Pulmonary artery endothelial cell (primary cell): ENCODE measurements around the gene NUCB1. TPM values are rescaled to one million over a fixed set of nuclear protein-coding genes. Genes with fewer than 3 reads are reported as not detected.
"Not testable (repeated sequence)": the region's sequence is repeated elsewhere in the genome, so short reads cannot be mapped to it uniquely, and the experiment has no call there.

Source experiments
- DNase-seq: peaks from one replicate; pipeline ENCODE4 v3.0.0-alpha.2; 2011; ENCODE audit warnings: low read depth, low spot score
- total RNA-seq: library from RNA; depleted of rRNA; stranded (reverse); fragments of >200 nt; gene quantifications from 2 replicates; pipeline ENCODE4 v1.2.3, GENCODE V29; 2014

Gene NUCB1
- total RNA-seq, 1 donor from 2014 or later: 125 TPM

DNA sequence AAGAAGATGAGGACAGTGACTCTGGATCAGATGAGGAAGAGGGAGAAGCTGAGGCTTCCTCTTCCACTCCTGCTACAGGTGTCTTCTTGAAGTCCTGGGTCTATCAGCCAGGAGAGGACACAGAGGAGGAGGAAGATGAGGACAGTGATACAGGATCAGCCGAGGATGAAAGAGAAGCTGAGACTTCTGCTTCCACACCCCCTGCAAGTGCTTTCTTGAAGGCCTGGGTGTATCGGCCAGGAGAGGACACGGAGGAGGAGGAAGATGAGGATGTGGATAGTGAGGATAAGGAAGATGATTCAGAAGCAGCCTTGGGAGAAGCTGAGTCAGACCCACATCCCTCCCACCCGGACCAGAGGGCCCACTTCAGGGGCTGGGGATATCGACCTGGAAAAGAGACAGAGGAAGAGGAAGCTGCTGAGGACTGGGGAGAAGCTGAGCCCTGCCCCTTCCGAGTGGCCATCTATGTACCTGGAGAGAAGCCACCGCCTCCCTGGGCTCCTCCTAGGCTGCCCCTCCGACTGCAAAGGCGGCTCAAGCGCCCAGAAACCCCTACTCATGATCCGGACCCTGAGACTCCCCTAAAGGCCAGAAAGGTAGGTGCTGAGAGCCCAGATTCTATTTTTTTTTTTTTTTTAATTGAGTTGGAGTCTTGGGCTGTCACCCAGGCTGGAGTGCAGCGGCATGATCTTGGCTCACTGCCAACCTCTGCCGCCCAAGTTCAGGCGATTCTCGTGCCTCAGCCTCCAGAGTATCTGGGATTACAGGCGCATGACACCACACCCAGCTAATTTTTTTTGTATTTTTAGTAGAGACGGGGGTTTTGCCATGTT lies 25.6 kb upstream of the NUCB1 start:
- DNase-seq: no peak

DNA sequence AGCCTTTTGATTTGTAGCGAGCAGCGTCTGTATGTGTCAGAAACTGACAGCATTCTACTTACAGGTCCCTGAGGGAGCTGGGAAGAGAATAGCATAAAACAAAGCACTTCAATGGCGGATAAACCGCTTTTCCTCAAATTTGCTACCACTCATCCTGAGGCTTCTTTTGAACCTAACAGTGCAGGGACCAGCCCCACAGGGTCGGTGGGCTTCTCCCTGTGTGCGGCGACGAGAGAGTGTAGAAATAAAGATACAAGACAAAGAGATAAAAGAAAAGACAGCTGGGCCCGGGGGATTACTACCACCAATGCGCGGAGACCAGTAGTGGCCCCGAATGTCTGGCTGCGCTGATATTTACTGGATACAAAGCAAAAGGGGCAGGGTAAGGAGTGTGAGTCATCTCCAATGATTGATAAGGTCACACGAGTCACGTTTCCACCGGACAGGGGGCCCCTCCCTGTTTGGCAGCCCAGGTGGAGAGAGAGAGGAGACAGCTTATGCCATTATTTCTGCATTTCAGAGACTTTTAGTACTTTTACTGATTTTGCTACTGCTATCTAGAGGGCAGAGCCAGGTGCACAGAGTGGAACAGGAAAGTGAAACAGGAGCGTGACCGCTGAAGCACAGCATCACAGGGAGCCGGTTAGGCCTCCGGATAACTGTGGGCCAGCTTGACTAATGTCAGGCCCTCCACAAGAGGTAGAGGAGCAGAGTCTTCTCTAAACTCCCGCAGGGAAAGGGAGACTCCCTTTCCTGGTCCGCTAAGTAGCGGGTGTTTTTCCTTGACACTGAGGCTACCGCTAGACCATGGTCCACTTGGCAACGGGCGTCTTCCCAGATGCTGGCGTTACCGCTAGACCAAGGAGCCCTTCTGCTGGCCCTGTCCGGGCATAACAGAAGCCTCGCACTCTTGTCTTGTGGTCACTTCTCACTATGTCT lies 23.8 kb upstream of the NUCB1 start:
- not testable (repeated sequence) for DNase-seq

DNA sequence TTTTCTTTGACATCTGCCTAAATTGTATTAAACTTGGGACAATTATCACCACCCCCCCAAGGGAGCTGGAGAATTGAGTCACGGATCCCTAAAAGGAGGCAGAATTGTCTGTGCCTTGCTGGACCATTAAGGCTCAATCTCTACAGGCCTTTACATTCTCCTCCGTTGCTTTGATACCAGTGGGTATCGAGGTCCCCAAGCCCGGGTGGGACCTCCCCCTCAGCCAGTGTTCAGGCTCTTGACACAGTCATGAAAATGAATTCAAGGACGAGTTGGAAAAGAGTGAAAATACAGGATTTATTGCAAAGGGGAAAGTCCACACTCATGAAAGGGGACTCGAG lies 22.3 kb upstream of the NUCB1 start:
- DNase-seq: no peak

DNA sequence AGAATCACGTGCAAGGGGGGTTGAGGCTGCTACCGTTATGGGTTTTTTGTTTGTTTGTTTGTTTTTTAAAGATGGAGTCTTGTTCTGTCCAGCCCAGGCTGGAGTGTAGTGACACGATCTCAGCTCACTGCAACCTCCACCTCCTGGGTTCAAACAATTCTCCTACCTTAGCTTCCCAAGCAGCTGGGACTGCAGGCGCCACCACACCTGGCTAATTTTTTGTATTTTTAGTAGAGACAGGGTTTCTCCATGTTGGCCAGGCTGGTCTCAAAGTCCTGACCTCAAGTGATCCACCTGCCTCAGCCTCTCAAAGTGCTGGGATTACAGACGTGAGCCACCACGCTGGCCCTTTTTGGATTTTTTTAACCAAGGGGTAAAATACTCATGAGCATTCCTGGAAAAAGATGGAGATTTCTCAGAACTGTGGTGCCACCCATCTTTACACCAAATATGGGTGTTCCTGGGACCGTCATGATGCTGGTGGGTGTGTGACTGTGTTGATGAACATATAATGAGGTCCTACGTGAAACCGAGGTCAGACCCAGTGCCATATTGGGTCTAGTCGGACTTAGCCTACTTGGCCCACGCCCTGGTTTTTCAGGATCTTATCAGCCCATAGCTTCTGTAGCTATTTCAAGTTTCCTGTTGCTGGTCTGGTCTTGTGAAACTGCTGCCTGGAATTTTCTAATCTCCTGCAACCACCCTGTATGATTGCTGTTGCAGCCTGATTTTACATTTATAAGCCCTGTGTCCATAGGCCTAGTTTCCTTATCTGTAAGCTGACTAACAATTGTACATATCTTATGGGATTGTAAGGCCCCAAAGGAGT lies 21.7 kb upstream of the NUCB1 start:
- peak; percentile 49 for DNase-seq

DNA sequence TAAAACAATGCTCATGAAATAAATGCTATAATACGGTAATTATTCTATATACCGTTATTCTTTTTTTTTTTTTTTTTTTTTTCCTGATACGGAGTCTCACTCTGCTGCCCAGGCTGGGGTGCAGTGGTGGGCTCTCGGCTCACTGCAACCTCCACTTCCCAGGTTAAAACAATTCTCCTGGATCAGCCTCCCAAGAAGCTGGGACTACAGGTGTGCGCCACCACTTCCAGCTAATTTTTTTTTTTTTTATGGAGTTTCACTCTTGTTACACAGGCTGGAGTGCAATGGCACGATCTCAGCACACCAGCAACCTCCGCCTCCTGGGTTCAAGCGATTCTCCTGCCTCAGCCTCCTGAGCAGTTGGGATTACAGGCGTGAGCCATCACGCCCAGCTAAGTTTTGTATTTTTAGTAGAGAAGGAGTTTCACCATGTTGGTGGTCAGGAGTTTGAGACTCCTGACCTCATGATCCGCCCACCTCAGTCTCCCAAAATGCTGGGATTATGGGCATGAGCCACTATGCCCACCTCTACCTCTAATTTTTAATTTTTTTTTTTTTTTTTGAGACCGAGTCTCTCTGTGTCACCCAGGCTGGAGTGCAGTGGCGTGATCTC lies 21.0 kb upstream of the NUCB1 start:
- no peak for DNase-seq

DNA sequence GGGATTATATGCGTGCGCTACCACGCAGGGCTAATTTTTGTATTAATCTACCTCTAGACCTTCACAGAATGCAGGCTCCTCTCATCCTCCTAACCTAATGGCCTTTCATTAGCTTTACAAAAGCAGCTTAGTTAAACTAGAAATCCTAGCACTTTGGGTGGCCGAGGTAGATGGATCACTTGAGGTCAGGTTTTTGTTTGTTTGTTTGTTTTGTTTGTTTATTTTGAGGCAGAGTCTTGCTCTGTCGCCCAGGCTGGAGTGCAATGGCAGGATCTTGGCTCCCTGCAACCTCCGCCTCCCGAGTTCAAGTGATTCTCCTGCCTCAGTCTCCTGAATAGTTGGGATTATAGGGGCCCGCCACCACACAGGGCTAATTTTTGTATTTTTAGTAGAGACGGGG lies 20.4 kb upstream of the NUCB1 start:
- DNase-seq: not testable (repeated sequence)

DNA sequence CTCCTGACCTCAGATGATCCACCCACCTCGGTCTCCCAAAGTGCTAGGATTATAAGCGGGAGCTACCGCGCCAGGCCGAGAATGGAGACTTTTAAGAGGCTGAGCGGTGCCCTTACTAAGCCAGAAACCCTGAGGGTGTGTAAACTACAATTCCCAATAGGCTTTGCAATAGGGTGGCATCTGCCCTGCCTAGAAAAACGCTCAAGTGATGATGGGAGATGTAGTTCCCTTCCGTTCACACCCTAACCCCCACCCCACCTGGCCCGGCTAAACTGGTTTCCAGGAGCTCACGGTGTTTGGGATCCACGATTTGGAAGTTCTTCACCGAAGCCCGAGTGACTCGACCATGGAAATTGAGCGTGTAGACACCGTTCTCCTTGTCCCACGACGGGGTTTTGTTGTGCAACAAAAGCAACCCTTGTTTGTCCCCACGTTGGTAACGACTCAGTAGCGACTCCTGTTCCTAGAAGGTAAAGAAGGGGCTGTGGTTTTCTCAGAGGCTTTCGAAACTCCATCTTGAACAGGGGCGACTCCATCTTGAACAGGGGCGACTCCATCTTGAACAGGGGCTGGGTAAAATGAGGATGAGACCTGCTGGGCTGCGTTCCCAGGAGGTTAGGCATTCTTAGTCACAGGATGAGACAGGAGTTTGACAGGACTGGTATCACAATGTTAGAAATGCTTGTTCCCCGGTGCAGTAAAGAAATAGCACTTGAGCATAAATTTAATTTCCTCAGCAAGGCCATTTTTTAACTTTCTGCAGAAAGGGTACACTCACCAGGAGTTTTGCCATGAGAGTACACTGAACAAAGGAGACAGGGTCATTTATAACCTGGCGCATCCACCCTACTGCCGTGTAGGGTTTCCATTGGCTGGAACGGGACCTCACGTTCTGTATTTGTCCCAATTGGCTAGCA lies 18.1 kb upstream of the NUCB1 start:
- DNase-seq: no peak

DNA sequence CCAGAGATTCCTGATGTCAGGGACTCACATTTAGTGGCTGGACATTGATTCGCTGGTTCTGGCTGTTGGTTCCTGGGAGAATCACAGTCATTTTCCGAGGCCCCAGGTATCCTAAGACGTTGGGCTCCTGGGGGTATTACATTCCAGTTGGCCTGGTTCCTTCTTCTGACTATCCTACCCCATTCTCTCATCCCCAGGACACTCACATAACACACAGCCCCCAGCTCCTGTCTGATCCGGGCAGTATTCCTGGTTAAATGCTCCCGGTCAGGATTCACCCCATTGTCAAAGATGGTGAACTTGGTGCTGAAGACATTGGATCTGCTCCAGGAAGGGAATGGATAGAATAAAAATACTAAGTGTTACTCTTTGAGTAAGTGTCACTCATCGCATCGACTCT lies 16.4 kb upstream of the NUCB1 start:
- DNase-seq: no peak

DNA sequence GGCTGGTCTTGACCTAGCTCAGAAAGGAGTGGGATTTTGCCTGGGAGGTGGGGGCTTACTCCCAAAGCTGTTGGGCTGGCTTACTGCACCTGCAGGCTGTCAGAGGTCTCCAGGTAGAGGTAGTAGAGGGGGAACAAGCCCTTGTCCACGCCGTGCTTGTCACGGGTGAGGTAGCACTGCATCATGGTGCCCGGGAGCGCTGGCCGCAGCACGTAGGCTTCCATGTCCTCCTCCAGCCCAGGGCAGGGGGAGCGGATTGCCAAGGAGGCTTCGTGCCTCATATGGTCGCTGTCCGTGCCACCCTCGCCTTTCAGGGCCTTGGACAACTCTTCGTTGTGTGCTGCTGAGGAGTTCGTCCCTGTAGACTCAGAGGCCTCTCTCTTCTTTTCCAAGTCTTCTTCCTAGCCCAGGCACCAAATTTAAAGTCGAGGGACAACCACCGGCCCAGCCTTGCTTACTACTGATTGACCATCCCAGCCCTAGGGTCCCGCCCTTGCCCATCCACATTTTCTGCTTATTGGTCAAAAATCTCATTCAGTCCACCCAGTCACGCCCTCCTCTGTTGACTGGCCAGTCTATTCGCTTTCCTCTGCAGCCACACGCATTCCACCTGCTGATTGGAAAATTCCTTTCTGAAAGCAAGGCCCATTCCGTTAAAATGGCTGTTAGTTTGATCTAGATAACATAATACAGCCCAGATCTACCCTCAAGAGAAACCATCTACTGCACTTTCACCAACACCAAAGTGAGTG lies 12.1 kb upstream of the NUCB1 start:
- no peak for DNase-seq

DNA sequence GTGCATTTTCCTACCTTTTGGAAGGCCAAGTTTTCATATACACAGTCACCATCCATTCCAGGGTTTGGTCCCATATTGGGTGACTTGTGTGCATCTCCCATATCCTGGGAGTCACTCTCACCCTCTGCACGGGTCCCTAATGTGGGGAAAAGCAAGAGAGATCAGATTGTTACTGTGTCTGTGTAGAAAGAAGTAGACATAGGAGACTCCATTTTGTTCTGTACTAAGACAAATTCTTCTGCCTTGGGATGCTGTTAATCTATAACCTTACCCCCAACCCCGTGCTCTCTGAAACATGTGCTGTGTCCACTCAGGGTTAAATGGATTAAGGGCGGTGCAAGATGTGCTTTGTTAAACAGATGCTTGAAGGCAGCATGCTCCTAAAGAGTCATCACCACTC lies 10.6 kb upstream of the NUCB1 start:
- not testable (repeated sequence) for DNase-seq

DNA sequence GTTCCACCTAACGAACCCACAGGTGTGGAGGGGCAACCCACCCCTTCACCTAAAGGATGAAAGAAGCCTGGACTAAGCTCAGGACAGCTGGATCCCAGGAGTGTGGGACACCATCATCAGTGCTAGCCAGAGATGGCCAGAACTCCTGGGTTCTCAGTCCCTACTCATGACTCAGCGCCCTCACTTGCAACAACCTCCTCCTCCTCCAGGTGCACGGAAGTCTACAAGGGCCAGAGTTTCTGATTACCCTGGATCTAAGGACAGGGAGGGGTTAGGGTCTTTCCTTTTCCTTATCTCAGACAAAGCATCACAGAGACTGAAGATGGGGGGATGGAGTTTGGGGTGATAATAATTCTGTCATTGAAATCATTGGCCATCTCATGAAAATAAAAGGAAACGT lies 9.6 kb upstream of the NUCB1 start:
- no peak for DNase-seq

DNA sequence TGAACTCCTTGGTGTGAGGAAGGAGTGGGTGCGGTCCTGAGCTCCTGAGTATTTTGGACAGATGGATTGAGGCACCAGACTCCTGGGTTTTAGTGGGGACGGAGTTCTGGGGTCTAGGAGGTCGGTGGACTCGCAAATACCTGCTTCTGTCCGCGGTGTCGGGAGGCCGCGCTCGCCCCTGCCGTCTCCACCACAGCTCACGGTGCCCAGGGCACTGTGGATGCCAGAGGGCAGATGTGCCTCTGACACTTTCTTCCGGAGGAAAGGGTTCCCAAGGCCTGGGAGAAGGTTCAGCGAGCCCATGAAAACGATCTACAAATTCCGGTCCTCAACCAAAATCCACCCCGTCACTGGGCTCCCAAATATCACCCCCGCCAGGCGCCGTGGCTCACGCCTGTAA lies 4.9 kb upstream of the NUCB1 start:
- DNase-seq: no peak

DNA sequence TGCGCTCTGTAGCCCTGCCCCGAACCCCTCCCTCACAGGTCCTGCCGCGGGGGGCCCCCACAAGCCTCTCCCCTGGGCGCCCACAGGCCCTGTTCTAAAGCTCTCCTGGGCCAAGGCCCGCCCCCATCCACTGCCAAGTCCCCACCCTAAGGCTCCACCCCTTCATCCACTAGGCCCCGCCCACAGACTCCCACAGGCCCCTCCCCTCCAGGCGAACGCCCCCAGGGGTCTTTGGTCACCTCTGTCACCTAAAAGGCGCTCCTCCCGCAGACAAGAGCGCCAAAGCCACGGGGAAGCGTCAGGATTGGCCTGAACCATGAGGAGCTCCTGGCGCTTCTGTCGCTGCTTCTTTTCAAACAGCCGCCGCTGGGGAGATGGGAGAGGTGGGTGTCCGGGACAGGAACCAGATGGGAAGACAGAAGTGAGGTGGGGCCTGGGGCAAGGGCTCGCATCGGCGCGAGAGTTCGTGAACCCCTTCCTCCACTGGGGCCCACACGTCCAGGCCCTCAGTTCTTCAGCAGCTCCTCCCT lies 3.9 kb upstream of the NUCB1 start:
- no peak for DNase-seq

DNA sequence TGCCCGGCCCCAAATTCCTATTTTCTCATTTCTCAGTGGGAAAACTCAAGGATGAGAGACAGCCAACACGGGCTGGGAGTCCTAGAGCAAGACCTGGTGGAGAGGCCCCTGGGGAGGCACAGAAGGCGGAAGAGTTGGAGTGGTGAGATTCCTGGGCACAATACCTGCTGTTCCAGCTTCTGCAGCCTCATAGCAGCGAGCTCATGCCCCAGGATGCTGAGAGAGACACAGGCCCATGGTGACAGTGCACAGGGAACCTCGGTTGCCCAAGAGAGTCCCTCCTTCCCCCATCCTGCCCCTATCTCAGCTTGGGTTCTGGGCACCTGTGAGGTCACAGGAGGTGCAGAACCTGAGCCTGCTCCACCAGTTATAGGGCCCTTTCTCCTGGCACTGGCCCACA lies 2.9 kb upstream of the NUCB1 start:
- no peak for DNase-seq

DNA sequence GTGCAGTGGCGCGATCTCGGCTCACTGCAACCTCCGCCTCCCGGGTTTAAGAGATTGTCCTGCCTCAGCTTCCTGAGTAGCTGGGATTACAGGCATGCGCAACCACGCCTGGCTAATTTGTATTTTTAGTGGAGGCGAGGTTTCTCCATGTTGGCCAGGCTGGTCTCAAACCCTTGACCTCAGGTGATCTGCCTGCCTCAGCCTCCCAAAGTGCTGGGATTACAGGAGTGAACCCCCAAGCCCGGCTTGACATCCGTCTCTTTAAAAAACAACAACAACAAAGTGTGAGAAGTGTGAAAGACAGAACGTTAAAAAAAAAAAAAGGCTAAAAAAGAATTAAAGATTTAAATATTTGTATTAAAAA lies 744 bp upstream of the NUCB1 start:
- DNase-seq: not testable (repeated sequence)

DNA sequence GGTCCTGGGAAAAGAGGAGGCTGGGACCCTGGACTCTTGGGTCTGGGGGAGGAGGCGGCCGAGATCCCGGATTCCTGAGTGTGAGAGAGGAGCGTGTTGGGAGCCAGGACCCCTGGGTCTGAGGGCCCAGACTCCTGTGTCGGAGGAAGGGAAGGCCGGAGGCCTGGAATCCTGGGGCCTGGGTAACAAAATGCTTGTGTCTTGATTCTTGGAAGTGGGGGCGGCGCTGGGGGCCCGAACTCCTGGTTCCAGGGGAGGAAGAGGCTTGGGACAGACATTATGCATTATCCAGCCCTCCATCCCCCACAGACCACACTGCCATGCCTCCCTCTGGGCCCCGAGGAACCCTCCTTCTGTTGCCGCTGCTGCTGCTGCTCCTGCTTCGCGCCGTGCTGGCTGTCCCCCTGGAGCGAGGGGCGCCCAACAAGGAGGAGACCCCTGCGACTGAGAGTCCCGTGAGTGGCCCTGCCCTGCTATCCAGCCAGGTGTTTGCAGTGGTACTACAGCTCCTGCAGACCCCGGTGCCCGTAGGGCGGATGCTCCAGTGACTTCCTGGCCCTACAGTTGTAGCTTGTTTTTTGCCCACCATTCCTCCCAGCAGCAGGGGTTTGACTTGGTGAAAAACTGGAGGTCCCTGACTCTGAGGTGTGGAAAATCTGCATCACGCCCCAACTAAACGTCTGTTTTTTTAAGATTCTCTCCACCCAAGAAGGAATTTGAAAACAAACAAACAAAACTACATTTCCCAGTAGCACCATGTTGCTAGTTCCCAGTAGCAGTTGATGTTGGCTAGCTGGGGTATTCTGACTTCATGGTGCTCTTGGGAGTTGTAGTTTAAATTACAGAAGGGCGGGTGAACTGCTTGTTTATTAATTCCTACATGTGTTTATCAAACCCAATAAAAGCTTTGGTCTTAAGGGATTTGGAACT lies 630 bp downstream of the NUCB1 start:
- no peak for DNase-seq

DNA sequence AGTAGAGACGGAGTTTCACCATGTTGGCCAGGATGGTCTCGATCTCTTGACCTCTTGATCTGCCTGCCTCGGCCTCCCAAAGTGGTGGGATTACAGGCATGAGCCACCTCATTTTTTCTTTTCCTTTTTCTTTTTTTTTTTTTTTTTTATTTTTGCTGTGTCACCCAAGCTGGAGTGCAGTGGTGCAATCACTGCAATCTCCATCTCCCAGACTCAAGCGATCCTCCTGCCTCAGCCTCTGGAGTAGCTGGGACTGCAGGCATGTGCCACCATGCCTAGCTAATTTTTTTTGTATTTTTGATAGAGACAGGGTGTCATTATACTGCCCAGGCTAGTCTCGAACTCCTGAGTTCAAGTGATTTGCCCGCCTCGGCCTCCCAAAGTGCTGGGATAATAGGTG lies 2.2 kb downstream of the NUCB1 start:
- not testable (repeated sequence) for DNase-seq

DNA sequence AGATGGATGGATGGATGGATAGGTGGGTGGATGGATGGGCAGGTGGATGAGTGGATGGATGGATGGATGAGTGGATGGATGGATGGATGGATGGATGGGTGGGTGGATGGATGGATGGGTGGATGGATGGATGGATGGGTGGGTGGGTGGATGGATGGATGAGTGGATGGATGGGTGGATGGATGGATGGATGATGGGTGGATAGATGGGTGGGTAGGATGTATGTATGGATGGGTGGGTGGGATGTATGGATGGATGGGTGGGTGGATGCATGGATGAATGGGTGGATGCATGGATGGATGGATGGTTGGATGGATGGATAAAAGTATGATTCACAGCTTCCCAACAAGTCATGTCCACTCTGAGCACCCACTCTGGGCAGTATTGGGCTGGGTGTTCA lies 3.7 kb downstream of the NUCB1 start:
- DNase-seq: not testable (repeated sequence)
